ENCODE results near the gene SNAI1.
A peak's percentile ranks its signal among the peaks of the same experiment; 100 is the strongest.

The SNAI1 gene

GRCh38 chr20:50013976-50014375 is 31.2 kb downstream of the SNAI1 start:
- no peak for DNase-seq (ENCODE audit: low spot score)

GRCh38 chr20:50014570-50015562 is 32.1 kb downstream of the SNAI1 start:
- no peak for DNase-seq (ENCODE audit: low spot score)

- no peak for DNase-seq (ENCODE audit: low spot score)
Observed at GRCh38 chr20:50015636-50015992, 32.8 kb downstream of the SNAI1 start.

- DNase-seq (ENCODE audit: low spot score): no peak
Observed at GRCh38 chr20:50015993-50016770, 33.4 kb downstream of the SNAI1 start.

- DNase-seq (ENCODE audit: low spot score): no peak
Observed at GRCh38 chr20:50017160-50017559, 34.4 kb downstream of the SNAI1 start.

GRCh38 chr20:50017576-50018248 is 34.9 kb downstream of the SNAI1 start:
- no peak for DNase-seq (ENCODE audit: low spot score)

GRCh38 chr20:50019466-50020256 is 36.9 kb downstream of the SNAI1 start:
- no peak for DNase-seq (ENCODE audit: low spot score)

GRCh38 chr20:50020288-50020687 is 37.5 kb downstream of the SNAI1 start:
- no peak for DNase-seq (ENCODE audit: low spot score)

GRCh38 chr20:50022676-50023075 is 39.9 kb downstream of the SNAI1 start:
- no peak for DNase-seq (ENCODE audit: low spot score)

GRCh38 chr20:50023116-50023805 is 40.5 kb downstream of the SNAI1 start:
- no peak for DNase-seq (ENCODE audit: low spot score)

- no peak for DNase-seq (ENCODE audit: low spot score)
Observed at GRCh38 chr20:50026746-50027575, 44.2 kb downstream of the SNAI1 start.

GRCh38 chr20:50027611-50028105 is 44.9 kb downstream of the SNAI1 start:
- DNase-seq (ENCODE audit: low spot score): peak; percentile 98

GRCh38 chr20:50029083-50029696 is 46.4 kb downstream of the SNAI1 start:
- no peak for DNase-seq (ENCODE audit: low spot score)

GRCh38 chr20:50029697-50030461 is 47.1 kb downstream of the SNAI1 start:
- peak; percentile 95 for DNase-seq (ENCODE audit: low spot score)

GRCh38 chr20:50032955-50033666 is 50.3 kb downstream of the SNAI1 start:
- DNase-seq (ENCODE audit: low spot score): no peak

GRCh38 chr20:50034567-50035180 is 51.9 kb downstream of the SNAI1 start:
- DNase-seq (ENCODE audit: low spot score): no peak

GRCh38 chr20:50036703-50037102 is 53.9 kb downstream of the SNAI1 start:
- no peak for DNase-seq (ENCODE audit: low spot score)

- DNase-seq (ENCODE audit: low spot score): no peak
Observed at GRCh38 chr20:50037123-50037522, 54.3 kb downstream of the SNAI1 start.
